Upper lobe of left lung (tissue), 4 donors: ENCODE measurements around the gene PHAF1.

Source experiments
- POLR2A ChIP-seq, 4 donors: fragments of 450-650 bp; IDR thresholded peaks; one replicate each; pipeline ENCODE4 v1.5.1; 2016 to 2017; ENCODE audit warnings: antibody characterized with exemption in 4 of 4, mild to moderate bottlenecking in 2 of 4
- POLR2AphosphoS5 ChIP-seq, 2 donors: sonication (generic); formaldehyde crosslinking; IDR thresholded peaks; one replicate each; pipeline ENCODE4 v1.5.1; 2017; ENCODE audit warnings: antibody characterized with exemption in 2 of 2
- TF ChIP-seq, protein P1 (sequence below), 6 experiments: fragments of 450-650 bp in 4 of 6; fragments of 200-600 bp in 2 of 6; sonication (generic) in 2 of 6; IDR thresholded peaks; one replicate each; pipeline ENCODE4 v1.5.1; 2016 to 2019; ENCODE audit warnings: antibody characterized with exemption in 6 of 6

DNA sequence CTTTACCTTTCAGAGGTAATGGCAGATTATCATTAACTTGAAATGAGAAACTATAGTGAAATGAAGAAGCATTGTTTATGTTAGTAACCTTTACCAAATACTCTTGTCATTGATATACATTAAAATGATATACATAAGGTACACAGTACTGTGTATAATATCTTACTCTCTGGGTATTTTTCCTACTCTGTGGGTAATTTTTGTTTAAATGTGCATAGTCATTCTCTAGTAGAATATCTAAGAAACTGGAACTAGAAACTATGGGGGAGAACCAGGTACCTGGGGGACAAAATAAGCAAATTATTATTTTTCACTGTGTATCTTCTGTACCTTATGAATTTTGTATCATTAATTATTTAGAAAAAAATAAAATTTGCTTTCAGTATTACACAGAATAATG, 20.6 kb upstream of the PHAF1 start:
- TF ChIP-seq, protein P1, sequence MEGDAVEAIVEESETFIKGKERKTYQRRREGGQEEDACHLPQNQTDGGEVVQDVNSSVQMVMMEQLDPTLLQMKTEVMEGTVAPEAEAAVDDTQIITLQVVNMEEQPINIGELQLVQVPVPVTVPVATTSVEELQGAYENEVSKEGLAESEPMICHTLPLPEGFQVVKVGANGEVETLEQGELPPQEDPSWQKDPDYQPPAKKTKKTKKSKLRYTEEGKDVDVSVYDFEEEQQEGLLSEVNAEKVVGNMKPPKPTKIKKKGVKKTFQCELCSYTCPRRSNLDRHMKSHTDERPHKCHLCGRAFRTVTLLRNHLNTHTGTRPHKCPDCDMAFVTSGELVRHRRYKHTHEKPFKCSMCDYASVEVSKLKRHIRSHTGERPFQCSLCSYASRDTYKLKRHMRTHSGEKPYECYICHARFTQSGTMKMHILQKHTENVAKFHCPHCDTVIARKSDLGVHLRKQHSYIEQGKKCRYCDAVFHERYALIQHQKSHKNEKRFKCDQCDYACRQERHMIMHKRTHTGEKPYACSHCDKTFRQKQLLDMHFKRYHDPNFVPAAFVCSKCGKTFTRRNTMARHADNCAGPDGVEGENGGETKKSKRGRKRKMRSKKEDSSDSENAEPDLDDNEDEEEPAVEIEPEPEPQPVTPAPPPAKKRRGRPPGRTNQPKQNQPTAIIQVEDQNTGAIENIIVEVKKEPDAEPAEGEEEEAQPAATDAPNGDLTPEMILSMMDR (IDR thresholded peaks at IDR 0.05): no peak
- TF ChIP-seq POLR2AphosphoS5 (IDR thresholded peaks at IDR 0.05) (no peak), POLR2A (IDR thresholded peaks at IDR 0.05) (no peak)
